HepG2 (cell line): ENCODE data around the gene BAG3. TPM values are rescaled to one million over a fixed set of nuclear protein-coding genes. Genes with fewer than 3 reads are reported as not detected.
A peak's percentile ranks its signal among the peaks of the same experiment; 100 is the strongest.

Experiments
- ATAC-seq: fragments of 200-7000 bp; cut with Tn5 transposase; 3 replicates; pipeline ENCODE4 v1.9.1; 2020; ENCODE audit warnings: mild to moderate bottlenecking, moderate library complexity
- BruUV-seq: library from RNA; stranded (reverse); fragments of 400-500 nt; replicated peaks from 2 replicates; lab custom pipeline; 2021; lab: Mats Ljungman, UMichigan
- CTCF ChIA-PET: fragments of 300-600 bp; formaldehyde crosslinking; extraction: SDS; loops from one replicate; lab custom pipeline; 2021; ENCODE audit warnings: low total read pairs, inconsistent platforms, low intra/inter-chr PET ratio; lab: Yijun Ruan, JAX
- POLR2A ChIA-PET: fragments of 350-600 bp; sonication (Branson Sonifier 250); formaldehyde crosslinking; loops from one replicate; lab custom pipeline; 2020; ENCODE audit warnings: antibody characterized with exemption, inconsistent platforms; lab: Yijun Ruan, JAX
- DNase-seq: peaks from one replicate; pipeline ENCODE4 v3.0.0-alpha.2; 2015; ENCODE audit warnings: low spot score
- FAIRE-seq: peaks from 3 replicates; lab custom pipeline; 2011; peaks lifted over from hg19 to GRCh38; lab: Jason Lieb, UNC
- H2AFZ ChIP-seq: one replicate; pipeline ENCODE4 v1.6.1; 2011; ENCODE audit warnings: low read length, inconsistent platforms
- H3K27ac ChIP-seq: fragments of 300-600 bp; 3 replicates; pipeline ENCODE4 v1.8.0; 2011; ENCODE audit warnings: mixed run types, mild to moderate bottlenecking, mixed read lengths, low read length, inconsistent platforms; ENCODE audit not compliant: insufficient read depth; ENCODE audit errors: extremely low read length
- H3K27me3 ChIP-seq, 2 experiments: fragments of 200-600 bp in 1 of 2; 2 replicates in 1 of 2; 3 replicates in 1 of 2; pipeline versions ENCODE4 v1.6.0 to v1.8.0; 2011; ENCODE audit warnings: low read length in 2 of 2, mild to moderate bottlenecking in 2 of 2, moderate library complexity in 2 of 2, inconsistent platforms in 1 of 2; ENCODE audit not compliant: insufficient read depth in 2 of 2, control insufficient read depth in 1 of 2
- H3K36me3 ChIP-seq, 2 experiments: fragments of 200-600 bp in 1 of 2; replicated peaks in 1 of 2; 2 replicates in 1 of 2; 3 replicates in 1 of 2; pipeline versions ENCODE4 v1.5.1 to v1.8.0; 2011; ENCODE audit warnings: low read length in 2 of 2, inconsistent platforms in 1 of 2; ENCODE audit not compliant: insufficient read depth in 2 of 2, control insufficient read depth in 1 of 2
- H3K4me1 ChIP-seq: 2 replicates; pipeline ENCODE4 v1.5.1; 2012; ENCODE audit warnings: low read length, inconsistent platforms; ENCODE audit not compliant: insufficient read depth
- H3K4me2 ChIP-seq: 2 replicates; pipeline ENCODE4 v1.6.0; 2011; ENCODE audit warnings: low read depth, low read length, inconsistent platforms
- H3K4me3 ChIP-seq, 3 experiments: fragments of 200-600 bp in 1 of 3; sonication (generic), shearing (Covaris generic) in 1 of 3; replicated peaks in 1 of 3; 2 replicates each; pipeline ENCODE4 v1.5.1; 2011 to 2016; ENCODE audit warnings: low read length in 3 of 3, inconsistent platforms in 2 of 3, low read depth in 2 of 3, mild to moderate bottlenecking in 2 of 3, control low read depth in 1 of 3, mixed read lengths in 1 of 3; ENCODE audit not compliant: insufficient read depth in 1 of 3
- H3K79me2 ChIP-seq: one replicate; pipeline ENCODE4 v1.6.1; 2011; ENCODE audit warnings: low read length, inconsistent platforms; ENCODE audit not compliant: insufficient read depth
- H3K9ac ChIP-seq: 2 replicates; pipeline ENCODE4 v1.6.0; 2011; ENCODE audit warnings: mild to moderate bottlenecking, low read depth, low read length, inconsistent platforms; ENCODE audit not compliant: insufficient read depth
- H3K9me3 ChIP-seq: 2 replicates; pipeline ENCODE4 v1.5.1; 2012; ENCODE audit warnings: mild to moderate bottlenecking, low read length
- H4K20me1 ChIP-seq: 2 replicates; pipeline ENCODE4 v1.6.0; 2011; ENCODE audit warnings: inconsistent platforms, mild to moderate bottlenecking, low read length, moderate library complexity; ENCODE audit not compliant: insufficient read depth
- E2F2 ChIP-seq: sonication (generic); formaldehyde crosslinking; IDR thresholded peaks from 2 replicates; pipeline ENCODE4 v1.4.0; 2020; ENCODE audit warnings: missing genetic modification reagents, borderline replicate concordance
- FOSL1 ChIP-seq: sonication (generic); formaldehyde crosslinking; IDR thresholded peaks from 2 replicates; pipeline ENCODE4 v1.9.0; 2021; ENCODE audit warnings: missing genetic modification reagents, borderline replicate concordance
- FOSL2 ChIP-seq: sonication (generic); formaldehyde crosslinking; IDR thresholded peaks from 2 replicates; pipeline ENCODE4 v1.4.0; 2020; ENCODE audit warnings: missing genetic modification reagents
- GFI1 ChIP-seq: sonication (generic); formaldehyde crosslinking; IDR thresholded peaks from 2 replicates; pipeline ENCODE4 v1.5.0; 2020; ENCODE audit warnings: missing genetic modification reagents, mild to moderate bottlenecking, borderline replicate concordance
- HIC2 ChIP-seq: sonication (generic); formaldehyde crosslinking; IDR thresholded peaks from 2 replicates; pipeline ENCODE4 v1.9.0; 2022; ENCODE audit warnings: low read depth, missing genetic modification reagents
- HNF4A ChIP-seq: sonication (generic); formaldehyde crosslinking; IDR thresholded peaks from 2 replicates; pipeline ENCODE4 v1.4.0; 2020; ENCODE audit warnings: missing genetic modification reagents
- HNF4G ChIP-seq, 2 experiments: sonication (generic) in 1 of 2; formaldehyde crosslinking in 1 of 2; IDR thresholded peaks; 2 replicates each; pipeline versions ENCODE4 v1.4.0 to v1.6.1; 2011 to 2020; ENCODE audit warnings: borderline replicate concordance in 2 of 2, low read depth in 2 of 2, mild to moderate bottlenecking in 2 of 2, low read length in 1 of 2, missing genetic modification reagents in 1 of 2, moderate library complexity in 1 of 2
- POLR2A ChIP-seq, 2 experiments: IDR thresholded peaks; 2 replicates each; pipeline ENCODE4 v1.6.1; 2011; ENCODE audit warnings: low read depth in 2 of 2, low read length in 2 of 2, mild to moderate bottlenecking in 1 of 2, moderate library complexity in 1 of 2; ENCODE audit not compliant: insufficient read depth in 1 of 2
- PREB ChIP-seq: sonication (generic); formaldehyde crosslinking; IDR thresholded peaks from 2 replicates; pipeline ENCODE4 v1.4.0; 2020; ENCODE audit warnings: missing genetic modification reagents
- SALL1 ChIP-seq: sonication (generic); formaldehyde crosslinking; IDR thresholded peaks from 2 replicates; pipeline ENCODE4 v1.8.0; 2022; ENCODE audit warnings: mild to moderate bottlenecking, missing genetic modification reagents
- SAP130 ChIP-seq: IDR thresholded peaks from 2 replicates; pipeline ENCODE4 v1.6.1; 2016; ENCODE audit warnings: low read depth
- SOX13 ChIP-seq, 3 experiments: fragments of 450-650 bp in 1 of 3; sonication (generic) in 1 of 3; formaldehyde crosslinking in 1 of 3; IDR thresholded peaks in 2 of 3; conservative IDR thresholded peaks in 1 of 3; 2 replicates each; pipeline versions ENCODE4 v1.5.0 to v1.6.1; 2016 to 2020; ENCODE audit warnings: antibody characterized with exemption in 1 of 3, mild to moderate bottlenecking in 1 of 3, missing compliant biosample characterization in 1 of 3, missing genetic modification reagents in 1 of 3, moderate library complexity in 1 of 3
- ZMYM3 ChIP-seq: sonication (generic); formaldehyde crosslinking; IDR thresholded peaks from 2 replicates; pipeline ENCODE4 v1.5.1; 2020; ENCODE audit warnings: mild to moderate bottlenecking, missing genetic modification reagents
- ZNF121 ChIP-seq: sonication (generic); formaldehyde crosslinking; IDR thresholded peaks from 2 replicates; pipeline ENCODE4 v1.5.0; 2020; ENCODE audit warnings: mild to moderate bottlenecking, missing genetic modification reagents
- ZNF24 ChIP-seq: fragments of 450-650 bp; IDR thresholded peaks from 2 replicates; pipeline ENCODE4 v1.6.1; 2017; ENCODE audit warnings: antibody characterized with exemption, mild to moderate bottlenecking
- ZNF484 ChIP-seq: sonication (generic); formaldehyde crosslinking; IDR thresholded peaks from 2 replicates; pipeline ENCODE4 v1.5.1; 2020; ENCODE audit warnings: mild to moderate bottlenecking, low read depth, missing genetic modification reagents, borderline replicate concordance
- ZNF503 ChIP-seq: sonication (generic); formaldehyde crosslinking; IDR thresholded peaks from 2 replicates; pipeline ENCODE4 v1.4.0; 2020; ENCODE audit warnings: missing genetic modification reagents
- WGBS: methylation state at CpG from one replicate; pipeline ENCODE4 v1.1.6; 2017; ENCODE audit warnings: low lambda C conversion rate; 5-methylcytosine and 5-hydroxymethylcytosine counted together
- in situ Hi-C: cut with HindIII; loops from 2 replicates; pipeline ENCODE4 v1.10.0; 2017; ENCODE audit warnings: low pct_unique_long_range_greater_than_20kb; ENCODE audit not compliant: extremely low pct_ligation_motif_present
- intact Hi-C: fragments of 100-400 bp; cut with micrococcal nuclease; formaldehyde crosslinking; loops from one replicate; pipeline ENCODE4 v1.10.0; 2022; ENCODE audit not compliant: unreplicated experiment
- polyA plus RNA-seq, 8 experiments: library from polyadenylated mRNA; depleted of rRNA in 3 of 8; stranded (reverse) in 7 of 8; unstranded in 1 of 8; fragments of >200 nt; fragmentation: Illumina TruSeq in 4 of 8; extraction: Trizol in 4 of 8; gene quantifications; 2 replicates each; pipeline versions ENCODE4 v1.2.1 to v1.2.3, GENCODE V29; 2011 to 2016; ENCODE audit warnings: low read depth in 4 of 8, missing spikeins in 1 of 8, mixed read lengths in 1 of 8; ENCODE audit not compliant: insufficient read depth in 1 of 8
- total RNA-seq, 5 experiments: library from RNA; depleted of rRNA; stranded (reverse); fragments of >200 nt; fragmentation: Illumina TruSeq; extraction: Trizol; gene quantifications; 2 replicates each; pipeline ENCODE4 v1.2.3, GENCODE V29; 2016; ENCODE audit warnings: low read depth in 1 of 5

BAG3 gene
- total and polyA plus RNA-seq, 2 of the 13 experiments (the other 11 are each of a cell fraction or from before 2014, with no cell fraction given): 2.9 to 6.7 TPM

GRCh38 chr10:119640875-119641526, 10.2 kb upstream of the BAG3 start:
- Histone ChIP-seq H3K4me1 (peaks cover 84% of the 10 kb centered on the region), H3K9me3 (no peaks in the 10 kb centered on the region), H3K9ac (peak overlapping the region; percentile 47; the same call in 1 of the 2 replicates), H3K36me3 (no peaks in the 10 kb centered on the region), H3K27me3 (no peaks in the 10 kb centered on the region; a peak in 1 of 5 replicates), H3K4me3 (peak overlapping the region in 2 of 3 experiments; percentile 21 to 28; a peak in 2 of 6 replicates), H4K20me1 (no peaks in the 10 kb centered on the region), H2AFZ (peak overlapping the region; percentile 70), H3K27ac (peak overlapping the region; percentile 49), H3K79me2 (no peaks in the 10 kb centered on the region), H3K4me2 (peak overlapping the region; percentile 89)
- POLR2A ChIA-PET: interaction anchor here (1.0 to 1.3 kb wide), 3 partner anchors 9 to 28 kb away, joined by 3 to 4 read pairs (median 3); partner anchors contain the start of gene BAG3
- peak; percentile 29 for ATAC-seq
- in situ Hi-C loops (no loop called here), intact Hi-C loops (no loop called here)
- no TSS peak for BruUV-seq
- peak; percentile 48 for DNase-seq
- WGBS: 10% methylated on average over 8 of the region's 8 CpGs
- CTCF ChIA-PET: no interaction called here
- peak; percentile 59 for FAIRE-seq
- TF ChIP-seq ZNF484 (CRISPR knock-in tag): no peak
- TF ChIP-seq FOSL1 (CRISPR knock-in tag): no peak
- 0 out of 2 replicates have a peak, but pooled peaks have one; percentile 24 for TF ChIP-seq HNF4G (IDR thresholded peaks at IDR 0.05; ENCODE audit: borderline replicate concordance, low read depth, low read length)
- no peak for TF ChIP-seq HNF4G (CRISPR knock-in tag; IDR thresholded peaks at IDR 0.05; ENCODE audit: borderline replicate concordance, low read depth)
- 0 out of 2 replicates have a peak, but pooled peaks have one; percentile 42 for TF ChIP-seq ZNF24
- no peak for TF ChIP-seq GFI1
- TF ChIP-seq SALL1 (CRISPR knock-in tag): no peak
- 0 out of 2 replicates have a peak, but pooled peaks have one; percentile 8 for TF ChIP-seq FOSL2 (CRISPR knock-in tag)
- TF ChIP-seq SAP130: peak; percentile 33
- no peak for TF ChIP-seq E2F2 (CRISPR knock-in tag)
- no peak for TF ChIP-seq ZNF503 (CRISPR knock-in tag)
- peak; percentile 40; the same call in 1 of the 2 replicates for TF ChIP-seq HIC2 (CRISPR knock-in tag)
- TF ChIP-seq HNF4A (CRISPR knock-in tag): peak; percentile 55; the same call in 1 of the 2 replicates
- TF ChIP-seq POLR2A (IDR thresholded peaks at IDR 0.05; ENCODE audit: insufficient read depth in 1 of 2, low read depth in 2 of 2, low read length in 2 of 2): peak in 1 of 2 experiments; percentile 39; a peak in 1 of 4 replicates
- no peak for TF ChIP-seq PREB (CRISPR knock-in tag)
- peak; percentile 29 for TF ChIP-seq ZMYM3 (CRISPR knock-in tag)
- TF ChIP-seq SOX13 (IDR thresholded peaks at IDR 0.05): 0 out of 2 replicates have a peak, but pooled peaks have one; percentile 15
- no peak for TF ChIP-seq SOX13 (CRISPR knock-in tag; conservative IDR thresholded peaks at IDR 0.05 in 1 of 2, IDR thresholded peaks at IDR 0.05 in 1 of 2)
- peak; percentile 97 for TF ChIP-seq ZNF121 (CRISPR knock-in tag)
